HG03103 (cell line): Measurements from ENCODE around the gene KCNC3.

Experiments
- ATAC-seq: cut with Tn5 transposase; IDR thresholded peaks from one replicate; pipeline ENCODE4 v1.9.1; 2021; ENCODE audit warnings: low read depth; ENCODE audit not compliant: unreplicated experiment

KCNC3 gene

DNA sequence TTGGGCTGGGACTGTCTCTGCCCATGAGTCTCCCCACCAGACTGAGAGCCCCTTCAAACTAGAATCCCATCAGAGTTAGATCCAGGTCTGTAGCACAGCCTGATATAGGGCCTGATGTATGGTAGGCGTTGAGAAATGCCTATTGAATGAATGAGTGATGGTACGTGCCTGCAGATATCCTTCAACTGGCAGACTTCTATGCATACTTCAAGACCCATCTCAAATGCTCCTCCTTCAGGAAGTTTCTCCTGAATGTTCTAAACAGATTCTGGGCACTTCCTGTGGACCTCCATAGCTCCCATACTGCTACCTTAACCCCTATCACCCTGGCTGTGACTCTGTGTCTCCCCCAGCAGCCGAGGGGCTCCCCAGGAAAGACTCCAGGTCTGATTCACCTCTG lies 48.2 kb downstream of the KCNC3 start:
- ATAC-seq = no peak

DNA sequence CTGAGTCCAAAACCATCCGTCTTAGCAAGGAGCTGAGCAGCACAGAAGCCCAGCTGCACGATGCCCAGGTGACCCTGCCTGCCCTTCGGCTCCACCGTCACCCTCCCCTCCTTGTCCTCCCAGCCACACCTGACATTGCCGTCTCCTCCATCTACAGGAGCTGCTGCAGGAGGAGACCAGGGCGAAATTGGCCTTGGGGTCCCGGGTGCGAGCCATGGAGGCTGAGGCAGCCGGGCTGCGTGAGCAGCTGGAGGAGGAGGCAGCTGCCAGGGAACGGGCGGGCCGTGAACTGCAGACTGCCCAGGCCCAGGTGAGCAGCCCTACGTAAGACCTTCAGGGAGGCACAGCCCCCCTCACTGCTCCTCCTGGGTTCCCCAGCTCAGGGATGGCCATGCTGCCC lies 49.1 kb downstream of the KCNC3 start:
- ATAC-seq = no peak

DNA sequence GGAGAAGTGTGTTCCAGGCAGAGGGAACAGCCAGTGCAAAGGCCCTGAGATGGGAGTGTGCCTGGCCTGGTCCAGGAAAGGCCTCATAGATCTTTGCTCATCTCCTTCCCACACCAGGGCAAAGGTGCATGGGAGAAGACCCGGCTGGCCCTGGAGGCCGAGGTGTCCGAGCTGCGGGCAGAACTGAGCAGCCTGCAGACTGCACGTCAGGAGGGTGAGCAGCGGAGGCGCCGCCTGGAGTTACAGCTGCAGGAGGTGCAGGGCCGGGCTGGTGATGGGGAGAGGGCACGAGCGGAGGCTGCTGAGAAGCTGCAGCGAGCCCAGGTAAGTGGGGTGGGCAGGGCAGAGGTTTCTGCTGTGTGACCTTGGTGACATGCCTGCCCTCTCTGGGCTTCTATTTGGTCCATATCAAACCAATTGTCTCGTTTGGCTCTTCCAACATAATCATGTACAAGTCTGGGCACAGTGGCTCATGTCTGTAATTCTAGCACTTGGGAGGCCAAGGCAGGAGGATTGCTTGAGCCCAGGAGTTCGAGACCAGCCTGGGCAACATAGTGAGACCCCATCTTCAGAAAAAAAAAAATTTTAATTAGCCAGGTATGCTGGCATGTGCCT lies 51.1 kb downstream of the KCNC3 start:
- no peak for ATAC-seq

DNA sequence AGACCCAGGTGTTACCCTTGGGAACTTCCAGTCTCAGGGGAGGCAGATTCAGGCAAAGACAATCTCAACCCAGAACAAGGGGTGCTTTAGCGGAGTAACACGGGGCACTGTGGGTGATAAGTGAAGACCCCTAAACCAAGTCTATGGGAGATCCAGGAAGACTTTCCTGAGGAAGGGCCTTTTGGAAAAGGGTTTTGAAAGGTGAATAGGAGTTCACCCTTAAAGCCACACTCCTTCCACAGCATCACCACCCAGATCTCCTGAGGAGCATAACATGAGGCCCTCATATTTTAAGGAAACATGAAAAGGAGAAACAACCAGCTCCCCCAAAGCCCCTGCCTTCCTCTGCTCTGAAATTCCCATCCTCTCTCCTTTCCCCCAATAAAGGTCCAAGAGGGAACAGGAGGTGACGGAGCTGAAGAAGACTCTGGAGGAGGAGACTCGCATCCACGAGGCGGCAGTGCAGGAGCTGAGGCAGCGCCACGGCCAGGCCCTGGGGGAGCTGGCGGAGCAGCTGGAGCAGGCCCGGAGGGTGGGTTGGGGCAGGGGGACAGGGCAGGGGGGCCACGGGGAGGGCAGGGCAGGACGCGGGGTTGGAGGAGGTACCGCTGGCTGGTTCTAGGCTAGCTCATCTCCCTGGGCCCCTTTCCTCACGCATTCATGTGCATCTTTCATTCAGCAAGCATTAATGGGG lies 52.7 kb downstream of the KCNC3 start:
- ATAC-seq = no peak

DNA sequence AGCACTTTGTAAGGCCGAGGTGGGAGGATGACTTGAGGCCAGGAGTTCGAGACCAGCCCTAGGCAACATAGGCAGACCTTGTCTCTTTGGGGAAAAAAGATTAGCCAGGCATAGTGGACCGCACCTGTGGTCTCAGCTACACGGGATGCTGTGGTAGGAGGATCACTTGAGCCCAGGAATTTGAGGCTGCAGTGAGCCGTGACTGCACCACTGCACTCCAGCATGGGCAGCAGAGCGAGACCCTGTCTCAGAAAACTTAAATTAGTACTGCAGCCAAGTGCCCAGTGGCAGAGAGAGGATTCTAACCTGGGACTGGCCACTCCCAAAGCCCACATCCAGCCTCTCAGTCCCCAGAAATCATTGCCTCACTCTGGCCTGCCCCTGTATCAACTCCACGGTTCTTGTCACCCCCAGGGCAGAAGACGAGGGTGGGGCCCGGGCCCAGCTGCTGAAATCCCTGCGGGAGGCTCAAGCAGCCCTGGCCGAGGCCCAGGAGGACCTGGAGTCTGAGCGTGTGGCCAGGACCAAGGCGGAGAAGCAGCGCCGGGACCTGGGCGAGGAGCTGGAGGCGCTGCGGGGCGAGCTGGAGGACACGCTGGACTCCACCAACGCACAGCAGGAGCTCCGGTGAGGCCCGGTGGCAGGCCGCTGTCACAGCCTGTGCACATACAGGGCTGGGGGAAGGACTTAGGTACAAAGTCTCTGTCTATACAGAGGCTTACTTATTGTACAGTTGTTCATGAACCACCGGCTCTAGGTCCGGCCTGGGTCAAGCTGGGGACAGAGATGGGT lies 53.4 kb downstream of the KCNC3 start:
- ATAC-seq = no peak

DNA sequence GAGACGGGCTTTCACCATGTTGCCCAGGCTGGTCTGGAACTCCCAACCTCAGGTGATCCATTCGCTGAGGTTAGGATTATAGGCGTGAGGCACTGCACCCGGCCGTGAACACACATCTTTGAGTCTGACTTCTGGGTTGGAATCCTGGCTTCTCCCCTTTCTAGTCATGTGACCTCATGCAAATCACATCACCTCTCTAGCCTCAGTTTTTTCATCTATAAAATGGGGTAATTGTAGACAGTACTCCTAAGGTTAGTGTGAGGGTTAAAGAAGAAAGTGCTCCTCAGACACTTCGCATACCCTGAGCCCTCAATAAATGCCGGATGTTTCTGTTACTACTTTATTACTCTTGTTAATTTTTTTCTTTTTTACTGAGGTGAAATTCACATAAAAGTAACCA lies 55.4 kb downstream of the KCNC3 start:
- no peak for ATAC-seq

DNA sequence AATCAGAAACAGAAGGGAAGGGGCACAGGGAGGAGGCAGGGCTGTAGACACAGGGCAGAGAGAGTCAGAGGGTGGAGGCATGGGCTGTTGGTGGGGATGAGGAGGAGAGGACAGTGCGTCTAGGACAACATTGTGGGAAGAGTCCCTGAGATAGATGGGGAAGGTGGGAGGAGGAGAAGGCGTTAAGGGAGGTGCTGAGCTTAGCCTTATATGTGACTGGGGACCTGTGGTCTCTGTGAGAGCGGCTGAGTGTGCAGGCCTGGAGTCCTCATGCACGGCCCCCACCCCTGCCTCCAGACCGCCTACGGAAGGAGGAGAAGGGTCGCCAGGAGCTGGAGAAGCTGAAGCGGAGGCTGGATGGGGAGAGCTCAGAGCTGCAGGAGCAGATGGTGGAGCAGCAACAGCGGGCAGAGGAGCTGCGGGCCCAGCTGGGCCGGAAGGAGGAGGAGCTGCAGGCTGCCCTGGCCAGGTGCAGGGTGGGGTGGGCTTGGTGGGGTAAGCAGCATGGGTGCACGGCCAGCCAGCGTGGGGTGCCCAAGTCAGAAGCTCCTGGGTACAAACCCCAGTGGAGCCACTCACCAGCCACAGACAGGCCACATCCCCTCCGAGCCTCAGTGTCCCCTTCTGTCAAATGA lies 56.8 kb downstream of the KCNC3 start:
- ATAC-seq = no peak

DNA sequence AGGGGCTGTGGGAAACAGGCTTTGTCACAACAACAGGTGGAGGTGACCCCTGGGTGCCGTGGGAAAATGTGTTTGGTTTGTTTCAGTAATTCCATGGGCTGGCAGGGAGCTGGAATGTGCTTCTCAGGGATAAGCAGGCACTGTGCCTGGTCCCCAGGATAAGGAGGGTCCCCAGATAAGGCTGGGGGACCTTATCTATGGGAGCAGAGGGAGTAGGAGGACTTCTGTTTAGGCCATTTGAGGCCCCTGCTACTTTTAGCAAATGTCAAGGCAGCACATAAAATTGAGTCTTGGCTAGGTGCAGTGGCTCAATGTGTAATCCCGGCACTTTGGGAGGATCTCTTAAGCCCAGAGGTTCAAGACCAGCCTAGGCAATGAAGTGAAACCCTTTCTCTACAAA lies 59.5 kb downstream of the KCNC3 start:
- ATAC-seq = no peak

DNA sequence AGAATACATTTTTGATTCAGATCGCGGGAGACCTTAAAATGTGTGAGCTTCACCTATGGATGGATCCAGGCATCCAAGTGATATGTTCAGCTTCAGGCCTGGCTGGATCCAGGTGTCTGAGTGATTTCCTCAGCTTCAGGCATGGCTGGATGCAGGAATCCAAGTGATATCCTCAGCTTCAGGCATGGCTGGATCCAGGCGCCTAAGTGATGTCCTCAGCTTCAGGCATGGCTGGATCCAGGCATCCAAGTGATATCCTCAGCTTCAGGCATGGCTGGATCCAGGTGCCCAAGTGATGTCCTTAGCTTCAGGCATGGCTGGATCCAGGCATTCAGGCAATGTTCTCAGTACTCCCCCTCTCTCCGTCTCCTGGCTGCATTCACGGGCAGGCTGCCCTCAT lies 60.7 kb downstream of the KCNC3 start:
- ATAC-seq = no peak

DNA sequence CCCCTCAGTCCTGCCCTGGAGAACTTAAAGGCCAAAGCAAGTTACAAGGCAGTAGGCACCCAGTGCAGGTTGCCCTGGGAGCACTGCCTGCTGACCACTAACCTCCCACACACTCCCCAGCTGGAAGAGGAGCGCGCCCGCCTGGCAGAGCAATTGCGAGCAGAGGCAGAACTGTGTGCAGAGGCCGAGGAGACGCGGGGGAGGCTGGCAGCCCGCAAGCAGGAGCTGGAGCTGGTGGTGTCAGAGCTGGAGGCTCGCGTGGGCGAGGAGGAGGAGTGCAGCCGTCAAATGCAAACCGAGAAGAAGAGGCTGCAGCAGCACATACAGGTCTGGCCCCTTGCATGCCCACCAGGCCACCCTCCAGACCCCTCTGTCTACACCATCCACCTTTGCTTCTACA lies 61.1 kb downstream of the KCNC3 start:
- no peak for ATAC-seq

DNA sequence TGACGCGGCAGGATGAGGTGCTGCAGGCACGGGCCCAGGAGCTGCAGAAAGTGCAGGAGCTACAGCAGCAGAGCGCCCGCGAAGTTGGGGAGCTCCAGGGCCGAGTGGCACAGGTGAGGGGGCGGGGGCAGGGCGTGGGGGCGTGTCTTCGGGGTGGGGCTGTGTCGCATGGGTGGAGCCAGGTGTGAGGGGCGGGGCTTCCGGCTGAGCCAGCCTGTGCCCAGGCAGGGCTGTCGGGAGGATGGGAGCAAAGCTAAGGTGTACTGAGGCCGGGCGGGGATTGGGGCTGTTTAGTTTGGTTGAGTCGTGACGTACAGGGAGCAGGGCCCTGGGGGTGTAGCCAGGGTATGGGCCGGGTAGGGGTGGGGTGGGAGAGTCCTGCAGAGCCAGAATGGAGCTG lies 62.3 kb downstream of the KCNC3 start:
- no peak for ATAC-seq

DNA sequence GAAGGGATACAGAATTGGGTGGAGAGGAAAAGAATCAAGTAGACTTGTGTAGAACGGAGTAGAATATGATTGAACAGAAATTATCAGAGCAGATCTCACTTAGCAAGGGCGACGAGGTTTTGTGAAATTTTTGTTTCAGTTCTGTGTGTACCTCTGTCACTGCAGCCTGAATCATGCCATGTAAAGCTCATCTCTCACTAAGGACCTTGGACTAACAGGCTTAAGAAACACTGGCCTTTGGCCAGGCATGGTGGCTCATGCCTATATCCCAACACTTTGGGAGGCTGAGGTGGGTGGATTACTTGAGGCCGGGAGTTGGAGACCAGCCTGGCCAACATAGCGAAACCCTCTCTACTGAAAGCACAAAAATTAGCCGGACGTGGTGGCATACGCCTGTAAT lies 63.1 kb downstream of the KCNC3 start:
- no peak for ATAC-seq

DNA sequence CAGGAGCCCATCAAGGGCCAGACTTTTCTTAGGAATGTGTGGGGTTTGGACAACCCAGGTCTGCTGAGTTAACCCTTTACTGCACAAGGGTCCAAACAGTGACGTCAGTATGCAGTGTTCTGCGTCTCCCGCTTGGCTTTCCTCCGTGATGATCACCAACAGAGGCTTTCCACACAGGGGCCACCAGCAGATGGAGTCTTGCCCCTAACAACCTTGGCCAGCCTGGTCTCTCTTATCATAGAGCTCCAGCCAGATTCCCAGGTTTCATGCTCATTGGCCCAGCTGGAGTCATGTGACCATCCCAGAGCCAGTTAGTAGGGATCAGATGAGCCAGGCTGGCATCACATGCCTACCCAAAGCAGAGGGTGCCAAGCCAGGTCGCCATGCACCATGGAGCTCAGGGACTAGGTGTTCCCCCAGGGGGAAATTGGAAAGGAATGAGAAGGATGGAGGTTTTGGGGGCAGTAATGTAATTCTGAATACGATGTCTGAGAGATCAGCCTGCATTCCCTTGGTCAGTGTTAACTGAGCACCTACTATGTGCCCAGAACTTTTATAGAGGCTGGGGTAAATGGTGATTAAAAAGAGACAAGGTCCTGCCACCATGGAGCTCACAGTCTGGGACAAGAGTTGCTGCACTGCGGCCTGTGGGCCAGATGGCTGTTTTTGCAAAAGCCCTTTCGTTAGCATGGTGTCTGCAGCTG lies 64.5 kb downstream of the KCNC3 start:
- ATAC-seq = no peak

DNA sequence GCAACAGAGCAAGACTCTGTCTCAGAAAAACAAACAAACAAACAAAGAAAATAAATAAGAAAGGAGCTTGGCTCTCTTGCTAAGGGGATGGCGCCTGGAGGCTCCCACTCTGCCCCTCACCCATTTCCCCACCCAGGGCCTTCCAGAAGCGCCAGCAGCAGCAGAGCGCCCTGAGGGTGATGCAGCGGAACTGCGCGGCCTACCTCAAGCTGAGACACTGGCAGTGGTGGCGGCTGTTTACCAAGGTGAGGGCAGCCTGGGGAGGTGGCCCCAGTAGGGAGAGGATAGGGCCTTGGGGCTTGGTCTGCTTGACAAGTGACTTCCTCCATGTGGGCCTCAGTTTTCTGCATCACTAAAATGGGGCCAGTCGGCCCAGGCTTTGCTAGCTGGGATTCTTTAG lies 66.0 kb downstream of the KCNC3 start:
- ATAC-seq = no peak
